WTC11 (cell line): ENCODE measurements around the gene MIER1. TPM values are rescaled to one million over a fixed set of nuclear protein-coding genes. Genes with fewer than 3 reads are reported as not detected.

Experiments
- ATAC-seq: fragments of 200-7000 bp; cut with Tn5 transposase; 2 replicates; pipeline ENCODE4 v1.10.0; 2021; ENCODE audit warnings: mild to moderate bottlenecking, moderate library complexity
- CTCF ChIA-PET: fragments of 300-600 bp; sonication (Branson Sonifier 250); formaldehyde crosslinking; loops from one replicate; lab custom pipeline; 2021; ENCODE audit warnings: antibody characterized with exemption; lab: Charles Lee
- POLR2A ChIA-PET: fragments of 350-600 bp; sonication (Branson Sonifier 250); formaldehyde crosslinking; loops from one replicate; lab custom pipeline; 2021; ENCODE audit warnings: antibody characterized with exemption; lab: Charles Lee
- DNase-seq: peaks from one replicate; pipeline ENCODE4 v3.0.0; 2021; ENCODE audit warnings: low spot score
- H3K27ac Mint-ChIP-seq: 2 replicates; pipeline ENCODE4 v1.8.0; 2021; ENCODE audit warnings: mixed read lengths
- H3K27me3 Mint-ChIP-seq: 2 replicates; pipeline ENCODE4 v1.8.0; 2021; ENCODE audit warnings: low read depth, mild to moderate bottlenecking, moderate library complexity, mixed read lengths
- H3K36me3 Mint-ChIP-seq: 2 replicates; pipeline ENCODE4 v1.8.0; 2021; ENCODE audit warnings: mixed read lengths
- H3K4me1 Mint-ChIP-seq: 2 replicates; pipeline ENCODE4 v1.8.0; 2022; ENCODE audit warnings: mixed read lengths
- H3K4me3 Mint-ChIP-seq: 2 replicates; pipeline ENCODE4 v1.8.0; 2021; ENCODE audit warnings: mild to moderate bottlenecking, moderate library complexity, mixed read lengths
- H3K9me3 Mint-ChIP-seq: 2 replicates; pipeline ENCODE4 v1.8.0; 2021; ENCODE audit warnings: mixed read lengths
- E2F5 ChIP-seq: sonication (generic); formaldehyde crosslinking; IDR thresholded peaks from 2 replicates; pipeline ENCODE4 v1.8.1; 2022; ENCODE audit warnings: mild to moderate bottlenecking, moderate library complexity, missing genetic modification reagents
- ESRRA ChIP-seq: sonication (generic); formaldehyde crosslinking; IDR thresholded peaks from 2 replicates; pipeline ENCODE4 v1.8.1; 2022; ENCODE audit warnings: mild to moderate bottlenecking, missing genetic modification reagents, borderline replicate concordance
- FOXK1 ChIP-seq: sonication (generic); formaldehyde crosslinking; IDR thresholded peaks from 2 replicates; pipeline ENCODE4 v1.8.0; 2022; ENCODE audit warnings: mild to moderate bottlenecking, moderate library complexity, missing genetic modification reagents
- HMGXB4 ChIP-seq: sonication (generic); formaldehyde crosslinking; IDR thresholded peaks from 2 replicates; pipeline ENCODE4 v1.8.1; 2023; ENCODE audit warnings: mild to moderate bottlenecking, moderate library complexity, missing genetic modification reagents
- MXD4 ChIP-seq: fragments of 250-450 bp; sonication (Bioruptor Pico); IDR thresholded peaks from 2 replicates; pipeline ENCODE4 v1.8.0; 2021; ENCODE audit warnings: mild to moderate bottlenecking, moderate library complexity, borderline replicate concordance
- NFATC4 ChIP-seq: fragments of 250-450 bp; sonication (Bioruptor Pico); IDR thresholded peaks from 2 replicates; pipeline ENCODE4 v1.9.0; 2021; ENCODE audit warnings: mild to moderate bottlenecking
- NR1H2 ChIP-seq: sonication (generic); formaldehyde crosslinking; IDR thresholded peaks from 2 replicates; pipeline ENCODE4 v1.9.0; 2021; ENCODE audit warnings: mild to moderate bottlenecking, moderate library complexity, missing genetic modification reagents
- ZBTB21 ChIP-seq: sonication (generic); formaldehyde crosslinking; IDR thresholded peaks from 2 replicates; pipeline ENCODE4 v1.8.1; 2023; ENCODE audit warnings: mild to moderate bottlenecking, missing genetic modification reagents, borderline replicate concordance
- ZNF219 ChIP-seq: sonication (generic); formaldehyde crosslinking; IDR thresholded peaks from 2 replicates; pipeline ENCODE4 v1.8.0; 2023; ENCODE audit warnings: missing genetic modification reagents, mild to moderate bottlenecking, borderline replicate concordance
- ZNF317 ChIP-seq: sonication (generic); formaldehyde crosslinking; IDR thresholded peaks from 2 replicates; pipeline ENCODE4 v1.8.1; 2023; ENCODE audit warnings: low read depth, mild to moderate bottlenecking, moderate library complexity, missing genetic modification reagents, borderline replicate concordance
- ZNF416 ChIP-seq: fragments of 250-450 bp; sonication (Bioruptor Pico); IDR thresholded peaks from 2 replicates; pipeline ENCODE4 v1.9.0; 2021; ENCODE audit warnings: mild to moderate bottlenecking, inconsistent platforms
- ZNF532 ChIP-seq: fragments of 250-450 bp; sonication (Bioruptor Pico); IDR thresholded peaks from 2 replicates; pipeline ENCODE4 v1.9.0; 2021; ENCODE audit warnings: mild to moderate bottlenecking, borderline replicate concordance
- ZNF671 ChIP-seq: fragments of 250-450 bp; sonication (Bioruptor Pico); IDR thresholded peaks from 2 replicates; pipeline ENCODE4 v1.8.0; 2021; ENCODE audit warnings: mild to moderate bottlenecking
- total RNA-seq: library from RNA; stranded (reverse); gene quantifications from 3 replicates; pipeline ENCODE4 v1.2.3, GENCODE V29; 2021
- TF ChIP-seq, protein P1 (sequence below): sonication (generic); formaldehyde crosslinking; IDR thresholded peaks from 2 replicates; pipeline ENCODE4 v1.8.0; 2022; ENCODE audit warnings: mild to moderate bottlenecking, missing genetic modification reagents
- TF ChIP-seq, protein P2 (sequence below): fragments of 250-450 bp; sonication (Bioruptor Pico); IDR thresholded peaks from 2 replicates; pipeline ENCODE4 v1.9.0; 2021; ENCODE audit warnings: moderate library complexity, mild to moderate bottlenecking, inconsistent platforms, borderline replicate concordance
- TF ChIP-seq, protein P3 (sequence below): sonication (generic); formaldehyde crosslinking; IDR thresholded peaks from 2 replicates; pipeline ENCODE4 v1.8.1; 2023; ENCODE audit warnings: mild to moderate bottlenecking, missing genetic modification reagents

Gene MIER1
- total RNA-seq, 1 experiment from 2014 or later, result 31.0 TPM

- TF ChIP-seq E2F5 (CRISPR knock-in tag) (no peak), FOXK1 (CRISPR knock-in tag) (no peak), ESRRA (CRISPR knock-in tag) (no peak)
Measured at GRCh38 chr1:66876664-66877063, 48.1 kb upstream of the MIER1 start (continued).

GRCh38 chr1:66889030-66889429 is 35.8 kb upstream of the MIER1 start:
- no peak for ATAC-seq
- CTCF ChIA-PET, result no interaction called here

GRCh38 chr1:66890621-66891020 is 34.2 kb upstream of the MIER1 start:
- Mint-ChIP-seq H3K27ac (no peak overlapping the region), H3K27me3 (no peaks in the 10 kb centered on the region), H3K9me3 (peaks cover 5% of the 10 kb centered on the region), H3K4me1 (no peaks in the 10 kb centered on the region), H3K4me3 (no peak overlapping the region), H3K36me3 (no peaks in the 10 kb centered on the region)
- no peak for TF ChIP-seq FOXK1 (CRISPR knock-in tag)
- TF ChIP-seq MXD4 (CRISPR knock-in tag), result no peak
- TF ChIP-seq ZNF532 (CRISPR knock-in tag), result no peak
- TF ChIP-seq ZNF416 (CRISPR knock-in tag), result no peak
- no peak for TF ChIP-seq HMGXB4 (CRISPR knock-in tag)
- TF ChIP-seq NR1H2 (CRISPR knock-in tag), result no peak
- TF ChIP-seq ZNF671 (CRISPR knock-in tag), result no peak
- no peak for TF ChIP-seq NFATC4 (CRISPR knock-in tag)
- TF ChIP-seq, protein P1, sequence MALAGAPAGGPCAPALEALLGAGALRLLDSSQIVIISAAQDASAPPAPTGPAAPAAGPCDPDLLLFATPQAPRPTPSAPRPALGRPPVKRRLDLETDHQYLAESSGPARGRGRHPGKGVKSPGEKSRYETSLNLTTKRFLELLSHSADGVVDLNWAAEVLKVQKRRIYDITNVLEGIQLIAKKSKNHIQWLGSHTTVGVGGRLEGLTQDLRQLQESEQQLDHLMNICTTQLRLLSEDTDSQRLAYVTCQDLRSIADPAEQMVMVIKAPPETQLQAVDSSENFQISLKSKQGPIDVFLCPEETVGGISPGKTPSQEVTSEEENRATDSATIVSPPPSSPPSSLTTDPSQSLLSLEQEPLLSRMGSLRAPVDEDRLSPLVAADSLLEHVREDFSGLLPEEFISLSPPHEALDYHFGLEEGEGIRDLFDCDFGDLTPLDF (CRISPR knock-in tag), result no peak
- TF ChIP-seq, protein P2, sequence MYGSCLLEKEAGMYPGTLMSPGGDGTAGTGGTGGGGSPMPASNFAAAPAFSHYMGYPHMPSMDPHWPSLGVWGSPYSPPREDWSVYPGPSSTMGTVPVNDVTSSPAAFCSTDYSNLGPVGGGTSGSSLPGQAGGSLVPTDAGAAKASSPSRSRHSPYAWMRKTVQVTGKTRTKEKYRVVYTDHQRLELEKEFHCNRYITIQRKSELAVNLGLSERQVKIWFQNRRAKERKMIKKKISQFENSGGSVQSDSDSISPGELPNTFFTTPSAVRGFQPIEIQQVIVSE (CRISPR knock-in tag), result no peak
- no peak for TF ChIP-seq ZNF219 (CRISPR knock-in tag)
- TF ChIP-seq, protein P3, sequence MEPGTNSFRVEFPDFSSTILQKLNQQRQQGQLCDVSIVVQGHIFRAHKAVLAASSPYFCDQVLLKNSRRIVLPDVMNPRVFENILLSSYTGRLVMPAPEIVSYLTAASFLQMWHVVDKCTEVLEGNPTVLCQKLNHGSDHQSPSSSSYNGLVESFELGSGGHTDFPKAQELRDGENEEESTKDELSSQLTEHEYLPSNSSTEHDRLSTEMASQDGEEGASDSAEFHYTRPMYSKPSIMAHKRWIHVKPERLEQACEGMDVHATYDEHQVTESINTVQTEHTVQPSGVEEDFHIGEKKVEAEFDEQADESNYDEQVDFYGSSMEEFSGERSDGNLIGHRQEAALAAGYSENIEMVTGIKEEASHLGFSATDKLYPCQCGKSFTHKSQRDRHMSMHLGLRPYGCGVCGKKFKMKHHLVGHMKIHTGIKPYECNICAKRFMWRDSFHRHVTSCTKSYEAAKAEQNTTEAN (CRISPR knock-in tag), result no peak
- no peak for TF ChIP-seq ZBTB21 (CRISPR knock-in tag)
- ATAC-seq (no peak), DNase-seq (no peak)
- ChIA-PET CTCF (no interaction called here), POLR2A (no interaction called here)

More at GRCh38 chr1:66889030-66889429, 35.8 kb upstream of the MIER1 start:
- no peak for TF ChIP-seq ZNF317
- no peak for DNase-seq
- Mint-ChIP-seq H3K4me1 (no peaks in the 10 kb centered on the region), H3K27me3 (no peaks in the 10 kb centered on the region), H3K9me3 (peaks cover 5% of the 10 kb centered on the region), H3K4me3 (no peak overlapping the region), H3K27ac (no peak overlapping the region), H3K36me3 (no peaks in the 10 kb centered on the region)
- POLR2A ChIA-PET, result no interaction called here
